Regular cardiac myocyte (primary cell): ENCODE measurements around the gene ADIPOR1. TPM values are rescaled to one million over a fixed set of nuclear protein-coding genes. Genes with fewer than 3 reads are reported as not detected.

Source experiments
- total RNA-seq: library from RNA; depleted of rRNA; stranded (reverse); fragments of >200 nt; gene quantifications from 2 replicates; pipeline ENCODE4 v1.2.3, GENCODE V29; 2014

ADIPOR1 gene, protein sequence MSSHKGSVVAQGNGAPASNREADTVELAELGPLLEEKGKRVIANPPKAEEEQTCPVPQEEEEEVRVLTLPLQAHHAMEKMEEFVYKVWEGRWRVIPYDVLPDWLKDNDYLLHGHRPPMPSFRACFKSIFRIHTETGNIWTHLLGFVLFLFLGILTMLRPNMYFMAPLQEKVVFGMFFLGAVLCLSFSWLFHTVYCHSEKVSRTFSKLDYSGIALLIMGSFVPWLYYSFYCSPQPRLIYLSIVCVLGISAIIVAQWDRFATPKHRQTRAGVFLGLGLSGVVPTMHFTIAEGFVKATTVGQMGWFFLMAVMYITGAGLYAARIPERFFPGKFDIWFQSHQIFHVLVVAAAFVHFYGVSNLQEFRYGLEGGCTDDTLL
- 131 and 140 TPM in 2 replicates for total RNA-seq

GRCh38 chr1:202957733-202958543 is at the start of gene ADIPOR1:
TSS of gene ADIPOR1 (minus strand) at chr1:202958312. CDS start at chr1:202951070, 7,242 bp downstream.

GRCh38 chr1:203006948-203007871 is 49.1 kb upstream of the ADIPOR1 start, which contains the start of gene TMEM183A:
TSS of gene TMEM183A (plus strand) at chr1:203007374. CDS start at chr1:203007466, 92 bp downstream.

GRCh38 chr1:202926581-202927491 is 31.3 kb downstream of the ADIPOR1 start, which contains the start of gene KLHL12:
TSS of gene KLHL12 (minus strand) at chr1:202927234. CDS start at chr1:202925162, 2,072 bp downstream.

Other genes starting within 250 kb of the ADIPOR1 start
- gene SYT2, start 247.9 kb downstream of the ADIPOR1 start, total RNA-seq: under 0.01 TPM in 1 of 2 replicates, not detected in the other
- 76.9 and 107 TPM in 2 replicates for gene KDM5B, start 149.9 kb downstream of the ADIPOR1 start, total RNA-seq
- 0.56 TPM in 1 of 2 replicates, not detected in the other for gene PCAT6, start 147.4 kb downstream of the ADIPOR1 start, total RNA-seq
- gene RABIF, start 69.2 kb downstream of the ADIPOR1 start, total RNA-seq: 2.8 and 5.6 TPM in 2 replicates
- gene KLHL12, start 31.1 kb downstream of the ADIPOR1 start, total RNA-seq: 32.4 and 38.1 TPM in 2 replicates
- gene CYB5R1, start 8.9 kb upstream of the ADIPOR1 start, total RNA-seq: 38.7 and 78.9 TPM in 2 replicates
- 110 and 123 TPM in 2 replicates for gene TMEM183A, start 49.1 kb upstream of the ADIPOR1 start, total RNA-seq
- gene PPFIA4, start 68.2 kb upstream of the ADIPOR1 start, total RNA-seq: 9.0 and 39.2 TPM in 2 replicates
- gene MYOG, start 127.7 kb upstream of the ADIPOR1 start, total RNA-seq: not detected in 2 replicates
- 0.38 and 2.0 TPM in 2 replicates for gene ADORA1, start 169.4 kb upstream of the ADIPOR1 start, total RNA-seq
- not detected in 2 replicates for gene MYBPH, start 217.5 kb upstream of the ADIPOR1 start, total RNA-seq
- gene CHI3L1, start 228.4 kb upstream of the ADIPOR1 start, total RNA-seq: 0.19 and 5.4 TPM in 2 replicates